WTC11 (cell line): ENCODE results near the gene HIPK2. TPM values are rescaled to one million over a fixed set of nuclear protein-coding genes. Genes with fewer than 3 reads are reported as not detected.
A peak's percentile ranks its signal among the peaks of the same experiment; 100 is the strongest.

Experiments used
- ATAC-seq: fragments of 200-7000 bp; cut with Tn5 transposase; 2 replicates; pipeline ENCODE4 v1.10.0; 2021; ENCODE audit warnings: mild to moderate bottlenecking, moderate library complexity
- CTCF ChIA-PET: fragments of 300-600 bp; sonication (Branson Sonifier 250); formaldehyde crosslinking; loops from one replicate; lab custom pipeline; 2021; ENCODE audit warnings: antibody characterized with exemption; lab: Charles Lee
- POLR2A ChIA-PET: fragments of 350-600 bp; sonication (Branson Sonifier 250); formaldehyde crosslinking; loops from one replicate; lab custom pipeline; 2021; ENCODE audit warnings: antibody characterized with exemption; lab: Charles Lee
- DNase-seq: peaks from one replicate; pipeline ENCODE4 v3.0.0; 2021; ENCODE audit warnings: low spot score
- H3K27ac Mint-ChIP-seq: 2 replicates; pipeline ENCODE4 v1.8.0; 2021; ENCODE audit warnings: mixed read lengths
- H3K27me3 Mint-ChIP-seq: 2 replicates; pipeline ENCODE4 v1.8.0; 2021; ENCODE audit warnings: low read depth, mild to moderate bottlenecking, moderate library complexity, mixed read lengths
- H3K36me3 Mint-ChIP-seq: 2 replicates; pipeline ENCODE4 v1.8.0; 2021; ENCODE audit warnings: mixed read lengths
- H3K4me1 Mint-ChIP-seq: 2 replicates; pipeline ENCODE4 v1.8.0; 2022; ENCODE audit warnings: mixed read lengths
- H3K4me3 Mint-ChIP-seq: 2 replicates; pipeline ENCODE4 v1.8.0; 2021; ENCODE audit warnings: mild to moderate bottlenecking, moderate library complexity, mixed read lengths
- H3K9me3 Mint-ChIP-seq: 2 replicates; pipeline ENCODE4 v1.8.0; 2021; ENCODE audit warnings: mixed read lengths
- AFF4 ChIP-seq: sonication (generic); formaldehyde crosslinking; IDR thresholded peaks from 2 replicates; pipeline ENCODE4 v1.8.1; 2023; ENCODE audit warnings: mild to moderate bottlenecking, missing genetic modification reagents, borderline replicate concordance
- ATF6 ChIP-seq: sonication (generic); formaldehyde crosslinking; IDR thresholded peaks from 2 replicates; pipeline ENCODE4 v1.8.1; 2023; ENCODE audit warnings: mild to moderate bottlenecking, missing genetic modification reagents
- FOXJ3 ChIP-seq: sonication (generic); formaldehyde crosslinking; IDR thresholded peaks from 2 replicates; pipeline ENCODE4 v1.9.0; 2021; ENCODE audit warnings: missing genetic modification reagents, mild to moderate bottlenecking, borderline replicate concordance
- FOXK1 ChIP-seq: sonication (generic); formaldehyde crosslinking; IDR thresholded peaks from 2 replicates; pipeline ENCODE4 v1.8.0; 2022; ENCODE audit warnings: mild to moderate bottlenecking, moderate library complexity, missing genetic modification reagents
- GABPB1 ChIP-seq: sonication (generic); formaldehyde crosslinking; IDR thresholded peaks from 2 replicates; pipeline ENCODE4 v1.8.1; 2023; ENCODE audit warnings: mild to moderate bottlenecking, missing genetic modification reagents
- JUN ChIP-seq: sonication (generic); formaldehyde crosslinking; IDR thresholded peaks from 2 replicates; pipeline ENCODE4 v1.8.0; 2023; ENCODE audit warnings: mild to moderate bottlenecking, missing genetic modification reagents
- KAT7 ChIP-seq: sonication (generic); formaldehyde crosslinking; IDR thresholded peaks from 2 replicates; pipeline ENCODE4 v1.8.1; 2023; ENCODE audit warnings: missing genetic modification reagents, mild to moderate bottlenecking, borderline replicate concordance
- MYBL2 ChIP-seq: sonication (generic); formaldehyde crosslinking; IDR thresholded peaks from 2 replicates; pipeline ENCODE4 v1.8.1; 2023; ENCODE audit warnings: mild to moderate bottlenecking, moderate library complexity, missing genetic modification reagents
- NFYB ChIP-seq: sonication (generic); formaldehyde crosslinking; conservative IDR thresholded peaks from 2 replicates; pipeline ENCODE4 v1.8.0; 2022; ENCODE audit warnings: low read depth, missing genetic modification reagents
- SP1 ChIP-seq: sonication (generic); formaldehyde crosslinking; conservative IDR thresholded peaks from 2 replicates; pipeline ENCODE4 v1.8.1; 2022; ENCODE audit warnings: missing genetic modification reagents
- ZBTB43 ChIP-seq: sonication (generic); formaldehyde crosslinking; IDR thresholded peaks from 2 replicates; pipeline ENCODE4 v1.8.1; 2023; ENCODE audit warnings: mild to moderate bottlenecking, missing genetic modification reagents
- ZNF232 ChIP-seq: sonication (generic); formaldehyde crosslinking; IDR thresholded peaks from 2 replicates; pipeline ENCODE4 v1.8.0; 2022; ENCODE audit warnings: mild to moderate bottlenecking, missing genetic modification reagents
- ZNF263 ChIP-seq: sonication (generic); formaldehyde crosslinking; IDR thresholded peaks from 2 replicates; pipeline ENCODE4 v1.8.1; 2022; ENCODE audit warnings: low read depth, mild to moderate bottlenecking, moderate library complexity, missing genetic modification reagents
- total RNA-seq: library from RNA; stranded (reverse); gene quantifications from 3 replicates; pipeline ENCODE4 v1.2.3, GENCODE V29; 2021
- TF ChIP-seq, protein P1 (sequence below): sonication (generic); formaldehyde crosslinking; IDR thresholded peaks from 2 replicates; pipeline ENCODE4 v1.8.0; 2022; ENCODE audit warnings: mild to moderate bottlenecking, missing genetic modification reagents
- TF ChIP-seq, protein P2 (sequence below): sonication (generic); formaldehyde crosslinking; IDR thresholded peaks from 2 replicates; pipeline ENCODE4 v1.8.1; 2022; ENCODE audit warnings: mild to moderate bottlenecking, missing genetic modification reagents, moderate library complexity, borderline replicate concordance
- TF ChIP-seq, protein P3 (sequence below): sonication (generic); formaldehyde crosslinking; IDR thresholded peaks from 2 replicates; pipeline ENCODE4 v1.8.0; 2022; ENCODE audit warnings: mild to moderate bottlenecking, missing genetic modification reagents
- TF ChIP-seq, protein P4 (sequence below): fragments of 250-450 bp; sonication (Bioruptor Pico); IDR thresholded peaks from 2 replicates; pipeline ENCODE4 v1.9.0; 2021; ENCODE audit warnings: mild to moderate bottlenecking

The HIPK2 gene
- total RNA-seq, 1 experiment from 2014 or later: 25.3 TPM

- no peak for TF ChIP-seq ATF6
Measured at GRCh38 chr7:139548302-139549028, 229.3 kb downstream of the HIPK2 start (continued).

DNA sequence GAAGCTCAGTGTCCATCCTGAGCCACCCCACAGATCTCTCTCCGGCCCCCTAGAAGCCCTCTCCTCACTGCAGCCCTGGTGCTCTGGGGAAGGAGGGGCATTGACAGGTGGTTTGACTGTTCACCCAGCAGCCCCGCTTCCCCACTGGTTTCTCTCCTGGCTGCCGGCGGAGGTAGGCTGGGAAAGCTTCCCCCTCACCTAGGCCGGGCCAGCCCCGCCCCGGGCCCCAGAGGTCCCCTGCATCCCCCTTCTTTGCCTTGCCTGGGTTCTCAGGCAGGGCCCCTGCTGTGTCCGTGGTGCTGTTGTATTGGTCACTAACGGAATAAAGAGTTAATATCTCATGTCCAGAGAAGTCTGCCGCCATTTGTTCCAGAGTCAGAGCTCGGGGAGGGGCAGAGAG lies 233.2 kb downstream of the HIPK2 start:
- ChIA-PET POLR2A (no interaction called here), CTCF (interaction anchor here (1.6 kb wide), 1 partner anchor 57 kb away, joined by 4 read pairs; no protein-coding TSS in a partner anchor)
- ATAC-seq (no peak), DNase-seq (no peak)
- Mint-ChIP-seq H3K27ac (no peak overlapping the region), H3K9me3 (peaks cover 3% of the 10 kb centered on the region; the same call in 1 of the 2 replicates), H3K27me3 (peaks cover 5% of the 10 kb centered on the region), H3K4me3 (no peak overlapping the region), H3K4me1 (peaks cover 14% of the 10 kb centered on the region), H3K36me3 (no peaks in the 10 kb centered on the region)
- no peak for TF ChIP-seq KAT7 (CRISPR knock-in tag)
- no peak for TF ChIP-seq ZBTB43 (CRISPR knock-in tag)
- no peak for TF ChIP-seq JUN (CRISPR knock-in tag)
- no peak for TF ChIP-seq GABPB1
- TF ChIP-seq MYBL2 (CRISPR knock-in tag): no peak

DNA sequence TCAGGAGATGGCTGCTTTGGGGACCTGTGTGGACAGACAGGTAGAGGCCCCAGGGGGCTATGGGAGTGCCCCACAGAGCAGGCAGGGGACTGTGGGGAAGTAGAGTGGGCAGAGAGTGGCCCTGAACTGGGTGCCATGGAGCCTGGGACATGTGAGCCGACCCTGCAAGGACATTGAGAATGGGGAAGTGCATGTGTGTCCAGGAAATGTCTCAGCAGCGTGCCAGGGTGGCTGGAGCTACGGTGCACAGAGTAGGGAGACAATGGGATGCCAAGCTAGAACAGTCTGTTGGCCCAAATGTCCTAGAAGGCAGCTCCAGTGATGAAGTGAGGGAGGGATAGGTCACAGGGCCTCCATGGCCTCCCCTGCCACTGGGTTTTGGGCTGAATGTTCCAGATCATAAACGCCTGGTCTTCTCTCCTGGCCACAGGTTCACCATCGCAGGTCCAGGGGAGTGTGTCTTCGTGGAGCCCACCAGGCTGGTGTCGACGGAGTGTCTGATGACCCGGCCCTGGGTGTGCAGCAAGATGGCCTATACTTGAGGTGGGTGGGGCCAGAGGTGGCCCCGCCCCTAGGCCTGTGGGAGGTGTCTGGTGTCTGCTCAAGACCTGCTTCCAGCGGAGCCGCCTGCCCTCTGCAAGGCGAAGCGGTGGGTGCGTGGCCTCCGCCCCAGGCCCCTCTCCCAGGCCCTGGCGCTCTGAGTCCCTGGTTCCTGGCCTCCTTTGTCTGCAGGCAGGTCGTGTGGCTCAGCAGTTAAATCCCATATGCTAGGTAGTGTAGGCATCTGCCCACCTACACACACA lies 233.8 kb downstream of the HIPK2 start:
- no peaks in the 10 kb centered on the region for H3K36me3 Mint-ChIP-seq
- CTCF ChIA-PET: interaction anchor here (1.6 kb wide), 1 partner anchor 58 kb away, joined by 4 read pairs; no protein-coding TSS in a partner anchor
- peaks cover 3% of the 10 kb centered on the region; the same call in 1 of the 2 replicates for H3K9me3 Mint-ChIP-seq
- no peak overlapping the region for H3K4me3 Mint-ChIP-seq
- DNase-seq: peak; percentile 61
- H3K27me3 Mint-ChIP-seq: peaks cover 5% of the 10 kb centered on the region
- H3K27ac Mint-ChIP-seq: no peak overlapping the region
- ATAC-seq: peak; percentile 80
- POLR2A ChIA-PET: no interaction called here
- peaks cover 14% of the 10 kb centered on the region for H3K4me1 Mint-ChIP-seq
- TF ChIP-seq, protein P1, sequence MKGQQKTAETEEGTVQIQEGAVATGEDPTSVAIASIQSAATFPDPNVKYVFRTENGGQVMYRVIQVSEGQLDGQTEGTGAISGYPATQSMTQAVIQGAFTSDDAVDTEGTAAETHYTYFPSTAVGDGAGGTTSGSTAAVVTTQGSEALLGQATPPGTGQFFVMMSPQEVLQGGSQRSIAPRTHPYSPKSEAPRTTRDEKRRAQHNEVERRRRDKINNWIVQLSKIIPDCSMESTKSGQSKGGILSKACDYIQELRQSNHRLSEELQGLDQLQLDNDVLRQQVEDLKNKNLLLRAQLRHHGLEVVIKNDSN (CRISPR knock-in tag): no peak
- TF ChIP-seq FOXK1 (CRISPR knock-in tag): no peak
- no peak for TF ChIP-seq ZNF232
- TF ChIP-seq AFF4 (CRISPR knock-in tag): no peak
- no peak for TF ChIP-seq SP1 (CRISPR knock-in tag)
- TF ChIP-seq, protein P2, sequence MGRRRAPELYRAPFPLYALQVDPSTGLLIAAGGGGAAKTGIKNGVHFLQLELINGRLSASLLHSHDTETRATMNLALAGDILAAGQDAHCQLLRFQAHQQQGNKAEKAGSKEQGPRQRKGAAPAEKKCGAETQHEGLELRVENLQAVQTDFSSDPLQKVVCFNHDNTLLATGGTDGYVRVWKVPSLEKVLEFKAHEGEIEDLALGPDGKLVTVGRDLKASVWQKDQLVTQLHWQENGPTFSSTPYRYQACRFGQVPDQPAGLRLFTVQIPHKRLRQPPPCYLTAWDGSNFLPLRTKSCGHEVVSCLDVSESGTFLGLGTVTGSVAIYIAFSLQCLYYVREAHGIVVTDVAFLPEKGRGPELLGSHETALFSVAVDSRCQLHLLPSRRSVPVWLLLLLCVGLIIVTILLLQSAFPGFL (CRISPR knock-in tag): no peak
- TF ChIP-seq ZNF263: no peak
- no peak for TF ChIP-seq NFYB (CRISPR knock-in tag)
- TF ChIP-seq, protein P3, sequence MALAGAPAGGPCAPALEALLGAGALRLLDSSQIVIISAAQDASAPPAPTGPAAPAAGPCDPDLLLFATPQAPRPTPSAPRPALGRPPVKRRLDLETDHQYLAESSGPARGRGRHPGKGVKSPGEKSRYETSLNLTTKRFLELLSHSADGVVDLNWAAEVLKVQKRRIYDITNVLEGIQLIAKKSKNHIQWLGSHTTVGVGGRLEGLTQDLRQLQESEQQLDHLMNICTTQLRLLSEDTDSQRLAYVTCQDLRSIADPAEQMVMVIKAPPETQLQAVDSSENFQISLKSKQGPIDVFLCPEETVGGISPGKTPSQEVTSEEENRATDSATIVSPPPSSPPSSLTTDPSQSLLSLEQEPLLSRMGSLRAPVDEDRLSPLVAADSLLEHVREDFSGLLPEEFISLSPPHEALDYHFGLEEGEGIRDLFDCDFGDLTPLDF (CRISPR knock-in tag): no peak
- no peak for TF ChIP-seq FOXJ3
- TF ChIP-seq, protein P4, sequence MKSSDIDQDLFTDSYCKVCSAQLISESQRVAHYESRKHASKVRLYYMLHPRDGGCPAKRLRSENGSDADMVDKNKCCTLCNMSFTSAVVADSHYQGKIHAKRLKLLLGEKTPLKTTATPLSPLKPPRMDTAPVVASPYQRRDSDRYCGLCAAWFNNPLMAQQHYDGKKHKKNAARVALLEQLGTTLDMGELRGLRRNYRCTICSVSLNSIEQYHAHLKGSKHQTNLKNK: no peak
